GM18505 (cell line): ENCODE data around the gene SLC35A5.
"Not testable (repeated sequence)": the region's sequence is repeated elsewhere in the genome, so short reads cannot be mapped to it uniquely, and the experiment has no call there.

Experiments used
- ATAC-seq: cut with Tn5 transposase; IDR thresholded peaks from one replicate; pipeline ENCODE4 v1.9.1; 2021; ENCODE audit not compliant: unreplicated experiment
- POLR2A ChIP-seq: IDR thresholded peaks from 4 replicates; pipeline ENCODE4 v1.6.1; 2011; ENCODE audit warnings: borderline replicate concordance; ENCODE audit not compliant: insufficient read depth, insufficient read length; ENCODE audit errors: extremely low read depth

SLC35A5 gene

GRCh38 chr3:112561734-112562529 lies at the start of gene SLC35A5, which contains the start of gene ATG3:
Gene SLC35A5, plus strand, starts transcription at chr3:112562045. Its CDS starts 1,359 bp downstream, at chr3:112563404.
Gene ATG3, minus strand, starts transcription at chr3:112561962. Its CDS starts 434 bp downstream, at chr3:112561528.
- ATAC-seq = peak; percentile 75
- TF ChIP-seq POLR2A = peak; percentile 85

- no peak for ATAC-seq
- no peak for TF ChIP-seq POLR2A
Observed at GRCh38 chr3:112512320-112512719, 49.5 kb upstream of the SLC35A5 start.

- peak; percentile 98 for ATAC-seq
- peak; percentile 16 for TF ChIP-seq POLR2A
Observed at GRCh38 chr3:112514527-112515128, 47.2 kb upstream of the SLC35A5 start.

DNA sequence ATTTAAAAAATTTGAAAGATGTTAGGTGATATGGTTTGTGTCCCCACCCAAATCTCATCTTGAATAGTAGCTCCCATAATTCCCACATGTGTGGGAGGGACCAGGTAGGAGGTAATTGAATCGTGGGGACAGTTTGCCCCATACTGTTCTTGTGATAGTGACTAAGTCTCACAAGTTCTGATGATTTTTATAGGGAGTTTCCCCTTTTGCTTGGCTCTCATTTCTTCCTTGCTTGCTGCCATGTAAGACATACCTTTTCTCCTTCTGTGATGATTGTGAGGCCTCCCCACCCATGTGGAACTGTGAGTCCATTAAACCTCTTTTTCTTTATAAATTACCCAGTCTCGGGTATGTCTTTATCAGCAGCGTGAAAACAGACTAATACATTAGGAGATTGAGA lies 42.9 kb upstream of the SLC35A5 start:
- ATAC-seq = not testable (repeated sequence)

DNA sequence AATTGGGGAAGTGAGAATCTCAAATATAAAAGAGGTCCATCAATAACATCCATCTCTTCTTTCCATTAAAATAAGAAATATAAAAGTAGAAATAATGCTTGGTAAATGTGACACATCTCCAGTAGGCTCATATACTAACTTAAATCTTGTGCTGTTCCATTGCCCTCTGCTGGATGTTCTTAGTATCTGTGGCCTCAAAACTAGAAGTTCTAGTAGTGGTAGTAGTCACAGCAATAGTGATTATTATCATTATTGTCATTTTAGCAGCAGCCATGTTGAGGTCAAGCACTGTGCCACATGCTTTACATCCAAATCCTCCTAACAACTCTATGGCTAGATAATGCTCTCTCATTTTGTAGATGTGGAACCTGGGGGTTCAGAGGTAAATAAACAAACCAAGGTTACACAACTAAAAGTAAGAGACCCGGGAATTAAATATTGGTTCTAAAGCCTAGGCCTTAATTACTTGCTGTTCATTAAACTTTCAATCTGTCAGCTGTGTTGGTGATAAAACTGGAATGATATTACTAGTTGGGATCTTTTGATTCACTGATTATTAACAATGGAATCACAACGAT lies 42.3 kb upstream of the SLC35A5 start:
- TF ChIP-seq POLR2A = no peak
- ATAC-seq = peak; percentile 47

DNA sequence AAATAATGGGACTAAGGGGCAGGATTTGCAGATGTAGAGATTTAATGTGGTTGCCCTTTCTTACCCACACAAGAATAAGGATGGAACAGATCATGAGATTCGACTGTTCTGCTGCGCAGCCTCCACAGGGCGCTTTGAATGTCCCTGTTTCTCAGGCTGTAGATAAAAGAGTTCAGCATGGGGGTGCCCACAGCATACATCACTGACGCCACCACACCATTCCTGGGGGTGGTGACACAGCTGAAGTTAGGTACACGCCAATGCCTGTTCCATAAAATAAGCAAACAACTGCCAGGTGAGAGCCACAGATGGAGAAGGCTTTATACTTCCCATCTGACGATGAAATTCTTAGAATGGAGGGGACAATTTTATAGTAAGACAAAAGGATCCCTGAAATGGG lies 37.7 kb upstream of the SLC35A5 start:
- not testable (repeated sequence) for ATAC-seq

GRCh38 chr3:112530573-112530972 lies 31.3 kb upstream of the SLC35A5 start:
- no peak for TF ChIP-seq POLR2A
- no peak for ATAC-seq

- TF ChIP-seq POLR2A = no peak
- no peak for ATAC-seq
Observed at GRCh38 chr3:112531358-112531781, 30.5 kb upstream of the SLC35A5 start.

GRCh38 chr3:112539825-112540650 lies 21.8 kb upstream of the SLC35A5 start:
- no peak for TF ChIP-seq POLR2A
- ATAC-seq = peak; percentile 84

- TF ChIP-seq POLR2A = no peak
- ATAC-seq = no peak
Observed at GRCh38 chr3:112546216-112546759, 15.6 kb upstream of the SLC35A5 start.

DNA sequence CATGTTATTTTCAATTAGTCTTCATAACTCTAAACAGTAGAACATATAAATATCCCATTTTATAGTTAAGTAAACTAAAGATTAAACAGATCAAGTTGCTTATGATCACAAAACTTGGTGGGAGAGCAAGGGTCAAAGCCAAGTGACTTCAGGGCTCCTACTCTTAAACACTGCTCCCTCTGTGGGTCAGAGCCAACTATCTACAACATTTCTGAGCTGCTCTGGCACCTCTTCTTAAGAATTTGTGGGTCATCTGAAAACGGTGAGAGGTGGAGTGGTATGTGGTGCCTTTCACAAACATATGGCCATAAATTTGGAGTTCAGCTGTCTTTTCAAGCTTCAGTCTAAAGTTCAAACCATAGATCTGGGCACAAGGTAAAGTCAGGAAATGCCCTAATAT lies 11.0 kb upstream of the SLC35A5 start:
- ATAC-seq = no peak
- TF ChIP-seq POLR2A = no peak

DNA sequence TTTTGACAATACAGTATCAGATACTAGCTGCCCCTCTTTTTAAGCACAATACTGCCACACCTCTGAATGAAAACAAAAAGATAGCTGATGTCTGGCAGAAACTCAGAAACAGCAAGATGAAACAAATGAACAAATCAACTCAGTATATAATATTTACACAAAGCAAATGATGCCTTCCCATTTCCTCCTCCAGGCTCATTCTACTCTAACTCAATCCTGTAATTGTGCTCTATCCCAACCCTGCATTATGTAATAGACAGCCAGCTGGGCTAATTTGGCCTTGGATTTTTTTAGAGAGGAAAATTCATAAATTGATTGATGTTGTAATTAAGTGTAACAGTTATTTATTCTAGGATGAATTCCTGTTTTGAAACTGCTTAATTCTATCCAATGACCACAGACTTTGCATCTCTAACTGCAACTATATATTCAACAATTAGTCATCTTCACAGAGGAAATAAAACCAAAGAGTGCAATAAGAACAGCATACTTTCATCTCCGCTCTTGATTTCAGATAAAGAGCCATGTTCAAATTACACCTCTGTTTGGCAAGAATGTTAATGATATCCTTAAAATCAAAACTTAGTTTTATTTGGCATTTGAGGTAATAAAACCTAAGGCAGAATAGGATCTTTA lies 6.2 kb upstream of the SLC35A5 start:
- no peak for ATAC-seq
- no peak for TF ChIP-seq POLR2A

DNA sequence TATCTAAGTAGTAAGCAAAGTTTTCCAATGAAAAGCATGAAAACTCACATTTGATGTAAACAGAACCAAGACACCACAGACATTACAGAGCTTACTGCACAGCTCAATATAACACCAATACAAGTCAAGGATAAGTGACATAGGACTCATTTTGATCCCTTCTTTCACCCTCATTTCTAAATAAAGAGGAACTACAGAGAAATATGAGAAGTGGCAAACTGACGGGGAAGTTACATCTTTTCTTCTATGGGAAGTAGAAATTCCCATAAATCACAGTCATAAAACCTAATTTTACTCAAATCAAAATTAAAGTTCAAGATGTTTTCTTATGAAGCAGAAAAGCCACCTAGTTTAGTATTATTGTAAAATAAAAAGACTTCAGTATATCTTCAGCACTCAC lies 3.9 kb upstream of the SLC35A5 start:
- no peak for TF ChIP-seq POLR2A
- ATAC-seq = no peak
